ENCODE measurements around the gene GDAP2.

GDAP2 gene

GRCh38 chr1:117832453-117832852 is 97.0 kb downstream of the GDAP2 start:
- no peak overlapping the region for H3K4me3 ChIP-seq (IDR thresholded peaks at IDR 0.05; ENCODE audit: insufficient read depth, low read depth, low read length)

GRCh38 chr1:117830222-117830621 is 99.2 kb downstream of the GDAP2 start:
- Histone ChIP-seq H2AFZ (ENCODE audit: low read depth) (no peak overlapping the region), H3K4me3 (IDR thresholded peaks at IDR 0.05; ENCODE audit: insufficient read depth, low read depth, low read length) (no peak overlapping the region), H3K79me2 (ENCODE audit: insufficient read depth, low read depth) (no peaks in the 10 kb centered on the region), H3K27me3 (ENCODE audit: insufficient read depth, low read depth) (no peaks in the 10 kb centered on the region), H3K9ac (no peak overlapping the region), H3K4me2 (no peak overlapping the region), H3K27ac (no peak overlapping the region), H4K20me1 (ENCODE audit: insufficient read depth) (no peaks in the 10 kb centered on the region), H3K4me1 (ENCODE audit: low read depth, poor library complexity, severe bottlenecking) (no peaks in the 10 kb centered on the region), H3K36me3 (ENCODE audit: insufficient read depth) (no peaks in the 10 kb centered on the region)
- no peak for TF ChIP-seq CTCF (conservative IDR thresholded peaks at IDR 0.05; ENCODE audit: low read depth, low read length)

More at GRCh38 chr1:117832453-117832852, 97.0 kb downstream of the GDAP2 start:
- no peaks in the 10 kb centered on the region for H3K36me3 ChIP-seq (ENCODE audit: insufficient read depth)
- H3K9ac ChIP-seq, result no peak overlapping the region
- H4K20me1 ChIP-seq (ENCODE audit: insufficient read depth), result no peaks in the 10 kb centered on the region
- no peak overlapping the region for H3K27ac ChIP-seq
- H3K27me3 ChIP-seq (ENCODE audit: insufficient read depth, low read depth), result no peaks in the 10 kb centered on the region
- H3K4me1 ChIP-seq (ENCODE audit: low read depth, poor library complexity, severe bottlenecking), result no peaks in the 10 kb centered on the region
- no peak overlapping the region for H3K4me2 ChIP-seq
- H3K79me2 ChIP-seq (ENCODE audit: insufficient read depth, low read depth), result no peaks in the 10 kb centered on the region
- no peak for TF ChIP-seq CTCF (conservative IDR thresholded peaks at IDR 0.05; ENCODE audit: low read depth, low read length)
- no peak overlapping the region for H2AFZ ChIP-seq (ENCODE audit: low read depth)

DNA sequence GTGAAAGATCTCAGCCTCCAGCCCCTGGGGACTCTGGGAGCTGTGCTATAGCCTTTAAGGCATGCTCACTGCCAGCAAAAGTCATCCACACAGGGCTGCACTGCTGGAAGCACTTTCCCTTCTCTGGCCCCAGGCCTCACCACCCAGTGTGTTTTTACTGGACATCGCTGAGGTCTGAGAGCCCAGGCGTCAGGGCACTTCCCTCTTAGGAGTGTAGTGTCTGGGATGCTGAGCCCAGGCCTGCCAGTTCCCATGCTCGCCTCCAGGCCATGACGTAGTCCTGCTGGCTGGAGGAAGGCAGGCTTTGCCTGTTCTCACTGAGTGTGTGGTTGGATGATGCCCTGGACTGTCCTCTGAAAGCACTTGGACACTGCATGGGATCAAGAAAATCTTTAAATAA is 101.2 kb downstream of the GDAP2 start:
- Histone ChIP-seq H3K4me3 (IDR thresholded peaks at IDR 0.05; ENCODE audit: insufficient read depth, low read depth, low read length) (no peak overlapping the region), H4K20me1 (ENCODE audit: insufficient read depth) (no peaks in the 10 kb centered on the region), H3K9ac (no peak overlapping the region)

GRCh38 chr1:117826540-117827078 is 102.8 kb downstream of the GDAP2 start:
- H3K27me3 ChIP-seq (ENCODE audit: insufficient read depth, low read depth), result no peaks in the 10 kb centered on the region
- H2AFZ ChIP-seq (ENCODE audit: low read depth), result no peak overlapping the region
- H3K4me1 ChIP-seq (ENCODE audit: low read depth, poor library complexity, severe bottlenecking), result no peaks in the 10 kb centered on the region
- H3K36me3 ChIP-seq (ENCODE audit: insufficient read depth), result no peaks in the 10 kb centered on the region
- TF ChIP-seq CTCF (conservative IDR thresholded peaks at IDR 0.05; ENCODE audit: low read depth, low read length), result no peak
- H3K9ac ChIP-seq, result no peak overlapping the region
- H4K20me1 ChIP-seq (ENCODE audit: insufficient read depth), result no peaks in the 10 kb centered on the region
- H3K79me2 ChIP-seq (ENCODE audit: insufficient read depth, low read depth), result no peaks in the 10 kb centered on the region
- no peak overlapping the region for H3K4me3 ChIP-seq (IDR thresholded peaks at IDR 0.05; ENCODE audit: insufficient read depth, low read depth, low read length)
- H3K4me2 ChIP-seq, result no peak overlapping the region
- H3K27ac ChIP-seq, result no peak overlapping the region

More for the DNA sequence above, 101.2 kb downstream of the GDAP2 start:
- TF ChIP-seq CTCF (conservative IDR thresholded peaks at IDR 0.05; ENCODE audit: low read depth, low read length), result no peak
- no peak overlapping the region for H2AFZ ChIP-seq (ENCODE audit: low read depth)
- H3K4me1 ChIP-seq (ENCODE audit: low read depth, poor library complexity, severe bottlenecking), result no peaks in the 10 kb centered on the region
- no peak overlapping the region for H3K4me2 ChIP-seq
- no peak overlapping the region for H3K27ac ChIP-seq
- H3K79me2 ChIP-seq (ENCODE audit: insufficient read depth, low read depth), result no peaks in the 10 kb centered on the region
- H3K36me3 ChIP-seq (ENCODE audit: insufficient read depth), result no peaks in the 10 kb centered on the region
- no peaks in the 10 kb centered on the region for H3K27me3 ChIP-seq (ENCODE audit: insufficient read depth, low read depth)
